Fibroblast of the conjunctiva (primary cell): Measurements from ENCODE around the gene TCFL5.

Experiments
- DNase-seq: peaks from one replicate; pipeline ENCODE4 v3.0.0-alpha.2; 2010; ENCODE audit warnings: low read depth

The TCFL5 gene

DNA sequence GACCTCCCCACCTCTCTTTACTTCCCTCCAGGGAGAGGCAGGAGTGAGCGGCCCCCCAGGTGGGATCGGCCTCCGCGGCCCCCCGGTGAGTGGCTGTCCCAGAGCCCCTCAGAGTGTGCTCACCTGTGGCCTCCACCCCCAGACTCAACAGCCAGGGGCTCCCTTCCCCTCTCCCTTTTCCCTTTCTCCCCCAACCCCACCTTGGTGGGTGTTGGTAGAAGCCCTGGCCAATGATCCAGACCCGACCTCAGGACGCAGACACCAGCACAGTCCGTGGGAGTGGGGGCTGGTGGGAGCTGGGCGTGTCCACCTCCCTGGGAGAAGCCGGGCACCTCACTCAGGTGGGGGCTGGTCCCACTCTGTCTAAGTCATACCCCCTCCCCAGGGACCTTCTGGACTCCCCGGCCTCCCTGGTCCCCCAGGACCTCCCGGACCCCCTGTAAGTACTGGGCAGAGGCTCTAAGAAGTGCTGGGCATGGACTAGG, 39.9 kb downstream of the TCFL5 start:
- DNase-seq, result no peak

DNA sequence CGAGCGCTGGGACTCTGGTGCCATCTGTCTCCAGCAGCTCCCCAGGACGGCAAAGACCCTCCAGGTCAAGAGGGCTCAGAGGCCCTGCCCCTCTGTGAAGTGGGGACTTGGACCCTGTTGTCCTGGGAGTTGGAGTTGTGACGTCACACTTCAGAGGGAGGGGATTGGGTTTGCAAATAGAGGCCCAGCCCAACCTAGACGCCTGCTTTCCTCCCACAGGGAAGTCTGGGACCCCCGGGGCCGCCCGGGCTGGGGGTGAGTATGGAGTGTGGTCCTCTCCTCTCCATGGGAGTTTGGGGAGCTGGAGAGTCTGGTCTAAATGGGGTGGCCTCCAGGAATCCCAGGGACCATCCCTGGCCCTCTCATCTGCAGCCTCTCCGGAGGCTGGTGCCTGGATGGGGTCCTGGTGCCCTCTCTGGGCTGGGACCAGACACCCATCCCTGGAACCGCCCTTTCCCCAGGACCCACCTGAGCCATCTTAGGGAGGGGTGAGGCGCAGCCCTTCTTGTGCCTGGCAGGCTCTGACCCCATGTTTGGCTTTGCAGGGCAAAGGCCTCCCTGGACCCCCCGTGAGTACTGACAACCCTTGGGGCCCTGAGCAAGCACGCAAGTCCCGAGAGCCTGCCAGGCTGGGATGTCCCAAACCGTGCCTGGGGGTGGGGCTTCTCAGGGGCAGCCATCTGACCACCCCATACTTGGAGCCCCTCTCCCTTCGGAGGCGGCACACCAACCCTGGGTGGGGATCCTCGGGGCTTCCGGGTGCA, 40.5 kb downstream of the TCFL5 start:
- DNase-seq, result no peak

DNA sequence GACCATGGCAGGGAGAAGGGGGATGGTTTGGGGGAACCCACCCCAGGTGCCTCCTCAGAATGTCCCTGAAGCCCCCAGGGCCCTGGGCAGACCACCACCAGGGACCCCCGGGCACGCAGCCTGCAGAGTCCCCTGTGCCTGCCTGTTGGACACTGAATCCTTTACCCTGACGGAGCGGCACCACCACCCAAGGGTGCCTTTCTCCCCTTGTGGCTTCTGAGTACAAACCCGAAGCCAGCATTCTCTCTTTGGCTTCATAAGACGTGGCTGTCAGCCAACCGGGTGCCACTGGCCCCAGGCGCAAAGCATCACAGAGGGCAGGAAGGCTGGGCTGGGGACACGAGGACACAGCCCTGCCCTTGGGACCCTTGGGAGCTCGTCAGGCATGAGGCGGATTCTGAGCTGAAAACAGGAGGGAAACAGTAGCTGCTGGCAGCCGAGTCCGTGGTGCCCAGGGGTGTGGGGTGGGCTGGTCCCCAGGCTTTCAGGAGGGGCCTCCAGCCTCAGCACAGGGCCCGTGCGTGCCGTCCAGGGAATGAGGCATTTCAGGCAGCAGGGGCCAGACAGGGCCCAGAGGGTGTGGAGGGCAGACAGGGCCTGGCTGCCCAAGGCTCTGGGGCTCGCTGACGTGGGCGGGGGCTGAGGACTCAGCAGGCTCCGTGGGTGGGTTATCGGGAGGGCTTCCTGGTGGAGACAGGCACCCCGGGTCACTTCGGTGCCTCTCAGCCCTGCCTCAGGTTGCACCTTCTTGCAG, 41.2 kb downstream of the TCFL5 start:
- no peak for DNase-seq

DNA sequence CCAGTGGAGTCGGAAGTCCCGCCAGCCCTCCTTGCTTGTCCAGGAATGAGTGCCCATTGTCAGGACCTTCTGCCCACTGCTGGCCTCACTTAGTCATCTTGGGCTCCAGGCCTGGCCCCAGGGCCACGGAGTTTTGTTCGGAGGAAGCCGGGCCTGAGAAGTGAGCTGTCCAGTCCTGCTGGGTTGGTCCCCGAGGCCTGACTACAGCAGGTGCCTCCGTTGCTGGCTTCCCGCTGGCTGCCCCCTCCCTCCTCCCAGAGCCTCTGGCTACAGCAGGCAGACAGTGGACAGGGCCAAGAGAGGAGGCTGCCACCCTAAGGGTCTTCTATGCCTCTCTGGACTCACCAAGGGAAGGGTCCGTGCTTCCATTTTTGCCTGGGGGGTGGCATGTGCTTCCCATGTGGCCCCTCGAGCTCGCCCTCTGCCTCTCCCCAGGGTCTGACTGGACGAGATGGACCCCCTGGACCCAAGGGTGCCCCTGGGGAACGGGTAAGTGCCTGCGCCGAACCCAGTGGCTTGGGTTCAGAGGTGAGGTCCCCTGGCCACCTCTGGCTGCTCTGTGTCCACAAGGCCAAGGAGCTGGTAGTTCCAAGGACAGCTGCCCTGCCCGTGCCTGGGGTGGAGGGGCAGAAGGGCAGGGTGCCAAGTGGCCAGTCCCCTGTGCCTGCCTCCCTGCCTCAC, 42.0 kb downstream of the TCFL5 start:
- no peak for DNase-seq

DNA sequence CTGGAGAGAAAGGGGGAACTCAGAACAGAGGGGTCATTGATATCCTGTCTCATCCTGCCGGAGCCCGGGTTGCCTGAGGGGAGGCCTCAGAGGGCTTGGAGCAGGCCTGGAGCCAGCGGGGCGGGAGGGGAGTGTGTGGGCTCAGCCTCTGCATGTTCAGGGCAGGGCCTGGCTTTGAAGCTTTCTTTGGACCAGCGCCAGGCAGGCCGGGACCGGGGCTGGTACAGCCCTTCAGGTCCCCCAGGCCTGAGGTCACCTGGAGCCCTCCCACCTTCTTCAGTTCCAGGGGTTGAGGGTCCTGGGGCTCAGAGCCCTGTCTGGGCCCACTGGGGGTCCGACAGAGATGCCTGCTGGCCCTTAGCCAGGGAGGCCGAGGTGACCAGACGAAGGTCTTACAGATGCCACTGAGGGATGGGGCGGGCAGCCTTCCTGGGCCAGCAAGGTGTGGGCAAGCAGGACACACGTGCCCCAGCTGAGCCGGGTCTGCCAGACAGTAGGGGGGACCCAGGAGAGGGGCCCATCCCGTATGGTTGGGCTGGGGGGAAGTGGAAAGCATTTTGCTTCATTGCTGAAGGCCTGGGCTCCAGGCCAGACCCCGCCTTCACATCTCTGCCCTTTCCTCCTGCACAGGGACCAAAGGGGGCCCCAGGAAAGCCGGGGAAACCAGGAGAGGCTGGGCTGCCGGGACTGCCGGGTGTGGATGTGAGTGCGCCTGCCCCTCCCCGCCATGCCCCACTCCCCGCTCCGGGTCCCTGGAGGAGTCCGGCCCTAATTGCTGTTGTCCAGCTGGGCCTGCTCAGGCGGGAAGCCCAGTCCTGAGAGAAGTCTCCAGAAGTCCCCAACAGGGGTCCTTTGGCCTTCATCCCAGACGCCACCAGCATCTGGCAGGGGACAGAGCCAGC, 42.8 kb downstream of the TCFL5 start:
- DNase-seq, result peak; percentile 60

DNA sequence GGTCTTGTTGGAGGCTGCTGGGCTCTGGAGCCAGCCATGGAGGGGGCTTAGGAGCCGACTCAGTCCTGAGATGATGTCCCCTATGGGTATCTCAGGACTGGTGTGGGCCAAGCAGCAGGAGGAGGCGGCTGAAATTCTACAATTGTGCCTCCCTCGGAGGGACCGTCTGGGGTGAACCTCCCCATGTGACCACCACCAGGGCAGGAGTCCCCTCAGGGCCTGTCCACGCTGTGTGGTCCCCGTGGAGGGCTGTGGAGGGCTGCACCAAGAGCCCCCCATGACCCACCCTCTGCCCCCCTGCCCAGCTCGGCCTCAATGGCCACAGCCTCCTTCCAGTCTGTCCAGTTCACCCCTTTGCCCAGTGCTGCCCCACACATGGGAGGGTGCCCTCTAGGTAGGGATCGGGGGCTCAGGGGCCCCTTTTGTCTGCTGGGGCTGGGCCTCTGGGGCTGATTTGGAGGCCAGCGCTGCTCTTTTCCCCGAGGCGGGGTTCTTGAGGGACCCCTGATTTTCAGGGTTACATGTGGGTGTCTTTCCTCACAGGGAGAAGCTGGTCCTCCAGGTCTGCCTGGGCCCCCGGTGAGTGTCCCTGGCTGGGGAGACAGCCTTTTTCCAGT, 43.5 kb downstream of the TCFL5 start:
- DNase-seq, result no peak

DNA sequence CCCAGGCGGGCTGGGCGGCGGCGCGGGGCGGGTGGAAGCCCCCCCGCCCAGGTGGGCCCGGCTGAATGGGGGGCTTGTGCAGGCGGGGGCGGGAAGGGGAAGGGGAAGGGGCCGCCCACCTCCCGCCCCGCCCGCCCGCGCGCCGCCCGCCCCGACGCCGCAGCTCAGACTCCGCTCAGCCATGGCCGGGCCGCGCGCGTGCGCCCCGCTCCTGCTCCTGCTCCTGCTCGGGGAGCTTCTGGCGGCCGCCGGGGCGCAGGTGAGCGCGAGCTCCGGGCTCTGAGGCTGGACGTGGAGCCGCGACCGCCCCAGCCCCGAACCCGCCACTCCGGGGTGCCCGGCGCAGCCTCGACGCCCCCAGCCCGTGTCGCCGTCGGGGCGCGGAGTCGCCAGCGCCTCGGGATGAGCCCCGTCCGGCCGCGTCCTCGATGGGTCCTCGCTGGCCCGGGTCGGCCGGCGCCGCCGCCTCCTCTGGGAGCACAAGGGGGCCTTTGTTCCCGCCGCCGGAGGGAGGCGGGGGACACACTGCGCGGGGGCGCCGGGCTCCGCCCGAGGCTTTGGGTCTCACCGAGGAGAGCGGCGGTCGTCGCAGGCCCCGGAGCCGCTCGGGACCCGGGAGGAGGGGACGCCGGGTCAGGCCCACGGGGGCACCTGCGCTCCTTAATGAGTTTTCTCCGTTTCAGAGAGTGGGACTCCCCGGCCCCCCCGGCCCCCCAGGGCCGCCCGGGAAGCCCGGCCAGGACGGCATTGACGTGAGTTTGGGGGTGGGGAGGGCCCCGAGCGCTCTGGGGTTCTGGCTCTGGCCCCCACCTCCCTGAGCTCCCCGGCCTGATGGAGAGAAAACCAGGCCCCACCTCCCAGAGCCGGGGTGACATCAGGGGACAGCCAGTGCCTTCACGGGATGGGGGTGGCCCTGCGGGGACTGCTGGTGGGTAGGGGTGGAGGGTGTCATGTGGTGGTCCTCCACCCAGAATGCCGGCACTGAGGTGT, 44.4 kb downstream of the TCFL5 start, which contains the start of gene COL9A3:
COL9A3 (plus strand) TSS at position 167 of the 990 bp plus-strand sequence; CDS start at position 182, 15 bp downstream.
- DNase-seq, result no peak

DNA sequence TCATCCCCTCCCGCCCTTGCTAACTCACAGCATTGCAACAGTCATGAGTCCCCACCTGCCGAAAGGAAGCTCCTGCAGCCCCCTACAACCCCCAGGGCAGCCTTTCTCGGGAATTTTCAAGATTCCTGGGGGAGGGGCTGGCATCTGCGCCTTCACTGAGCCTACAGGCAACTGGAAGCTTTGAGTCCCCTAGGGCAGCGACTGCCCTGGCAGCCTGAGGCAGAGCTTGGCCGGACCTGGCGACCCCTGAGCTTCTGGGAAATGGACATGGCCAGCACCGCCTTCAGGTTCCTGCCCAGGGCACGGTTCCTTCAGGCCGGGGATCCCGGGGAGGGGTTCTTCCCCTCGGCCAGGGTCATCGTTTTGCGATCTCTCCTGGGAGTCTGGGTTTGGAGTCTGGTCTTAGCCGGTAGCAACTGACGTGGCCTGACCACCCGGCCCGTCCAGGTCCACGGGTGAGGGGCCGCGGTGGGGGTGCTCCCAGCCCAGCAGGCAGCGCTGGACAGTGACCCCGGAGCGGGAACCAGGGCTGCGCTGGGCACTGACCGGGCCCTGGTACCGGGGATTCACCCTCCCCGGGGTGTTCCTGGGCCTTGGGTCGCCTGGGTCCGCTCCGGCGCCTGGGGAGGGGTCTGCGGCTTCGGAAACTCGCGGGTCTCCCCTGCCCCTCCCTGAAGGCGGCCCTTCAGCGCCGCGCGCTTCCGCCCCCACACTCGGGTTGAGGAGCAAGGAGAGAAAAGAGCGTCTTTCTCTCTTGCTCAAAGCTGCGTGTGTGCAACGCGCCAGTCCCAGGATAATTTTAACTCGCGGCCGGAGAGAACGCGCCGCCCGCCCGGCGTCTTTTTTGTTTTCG, 45.4 kb downstream of the TCFL5 start:
- no peak for DNase-seq

DNA sequence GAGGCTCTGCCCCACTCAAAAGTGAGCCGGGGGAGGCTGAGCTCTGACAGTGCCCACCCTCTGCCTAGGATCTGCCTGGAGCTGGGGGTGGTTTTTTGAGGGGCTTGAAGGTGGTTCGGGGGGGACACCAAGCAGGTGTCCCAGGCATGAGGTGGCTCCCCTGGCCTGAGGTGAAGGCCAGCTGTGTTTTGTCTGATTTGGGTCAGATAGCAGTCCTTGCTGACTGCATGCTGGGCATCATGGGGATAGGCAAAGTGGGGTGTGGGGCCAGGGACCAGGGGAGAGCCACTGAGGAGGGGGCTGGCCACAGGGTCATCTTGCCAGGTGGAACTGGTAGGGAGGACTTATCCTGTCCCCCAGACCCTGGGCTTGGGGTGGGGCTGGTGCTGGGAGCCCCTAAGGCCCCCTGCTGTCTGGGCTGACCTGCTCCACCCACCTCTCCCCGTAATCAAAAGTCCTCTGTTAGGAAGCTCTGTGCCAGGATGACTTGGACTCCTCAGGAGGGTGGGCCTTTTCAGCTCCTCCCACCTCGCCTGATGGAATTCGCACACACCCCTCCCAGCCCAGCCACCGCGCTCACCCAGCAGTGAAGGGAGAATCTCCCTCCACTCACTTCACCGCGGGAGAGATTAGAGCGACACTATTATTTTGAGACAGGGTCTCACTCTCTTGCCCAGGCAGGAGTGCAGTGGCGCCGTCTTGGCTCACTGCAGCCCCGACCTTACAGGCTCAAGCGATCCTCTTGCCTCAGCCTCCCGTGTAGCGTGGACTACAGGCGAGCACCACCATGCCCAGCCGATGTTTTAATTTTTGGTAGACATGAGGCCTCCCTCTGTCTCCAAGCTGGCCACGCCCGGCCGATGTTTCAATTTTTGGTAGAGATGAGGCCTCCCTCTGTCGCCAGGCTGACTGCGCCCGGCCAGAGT, 46.3 kb downstream of the TCFL5 start:
- no peak for DNase-seq

DNA sequence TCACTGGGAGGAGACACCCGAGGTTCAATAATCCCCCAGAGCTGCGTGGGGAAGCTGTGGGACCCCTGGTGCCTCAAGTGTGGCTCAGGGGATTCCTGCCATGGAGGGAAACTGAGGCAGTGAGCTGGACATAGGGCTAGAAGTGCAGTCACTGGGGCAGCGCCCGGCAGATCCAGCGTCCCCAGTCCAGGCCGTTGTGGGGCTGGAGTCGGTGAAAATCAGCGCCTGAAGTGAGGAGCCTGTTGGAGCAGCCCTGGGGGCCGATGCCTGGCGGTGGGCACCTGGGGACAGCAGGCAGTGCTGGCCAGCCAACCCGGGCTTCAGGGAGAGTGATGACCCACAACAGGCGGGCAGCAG, 46.9 kb downstream of the TCFL5 start:
- DNase-seq, result no peak

DNA sequence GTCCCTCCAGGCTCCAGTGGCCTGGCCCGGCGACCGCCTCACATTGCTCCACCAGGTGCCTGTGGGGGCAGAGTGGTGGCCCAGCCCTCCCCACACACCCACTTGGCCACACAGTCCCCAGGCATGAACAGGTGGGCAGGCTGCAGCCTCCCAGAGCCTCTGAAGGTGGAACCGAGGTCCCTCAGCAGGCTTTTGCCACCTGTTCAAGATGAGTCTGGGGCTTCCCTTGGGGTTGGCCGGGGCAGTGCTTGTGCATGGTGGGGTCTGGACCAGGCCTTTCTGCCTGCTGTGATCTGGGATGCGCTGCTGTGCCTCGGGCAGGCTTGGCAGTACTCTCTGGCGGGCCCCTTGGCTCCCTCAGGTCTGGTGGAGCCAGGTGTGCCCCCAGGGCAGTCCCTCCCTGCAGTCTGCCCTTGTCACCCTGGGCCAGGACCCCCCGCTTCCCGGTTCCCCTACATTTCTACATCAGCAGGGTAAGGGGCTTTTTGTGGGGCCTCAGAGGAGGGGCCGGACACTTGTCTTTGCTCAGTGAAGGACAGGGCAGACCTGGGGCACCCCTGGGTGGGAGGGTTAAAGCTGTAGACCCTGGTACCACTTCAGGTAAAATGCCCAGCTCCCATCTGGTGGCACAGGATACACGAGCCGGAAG, 47.4 kb downstream of the TCFL5 start:
- DNase-seq, result no peak

DNA sequence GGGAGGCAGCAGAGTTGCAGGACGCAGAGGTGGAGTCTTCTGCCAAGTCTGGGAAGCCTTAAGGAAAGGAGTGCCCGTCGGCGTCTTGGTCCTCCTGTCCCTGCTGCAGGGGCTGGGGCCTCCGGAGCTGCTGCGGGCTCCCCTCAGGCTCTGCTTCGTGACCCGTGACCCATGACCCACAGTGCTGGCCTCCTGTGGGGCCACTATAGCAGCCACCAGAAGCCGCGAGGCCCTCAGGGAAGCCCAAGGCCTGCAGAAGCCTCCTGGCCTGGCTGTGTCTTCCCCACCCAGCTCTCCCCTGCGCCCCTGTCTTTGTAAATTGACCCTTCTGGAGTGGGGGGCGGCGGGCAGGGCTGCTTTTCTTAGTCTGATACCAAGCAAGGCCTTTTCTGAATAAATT, 48.0 kb downstream of the TCFL5 start:
- DNase-seq, result no peak

DNA sequence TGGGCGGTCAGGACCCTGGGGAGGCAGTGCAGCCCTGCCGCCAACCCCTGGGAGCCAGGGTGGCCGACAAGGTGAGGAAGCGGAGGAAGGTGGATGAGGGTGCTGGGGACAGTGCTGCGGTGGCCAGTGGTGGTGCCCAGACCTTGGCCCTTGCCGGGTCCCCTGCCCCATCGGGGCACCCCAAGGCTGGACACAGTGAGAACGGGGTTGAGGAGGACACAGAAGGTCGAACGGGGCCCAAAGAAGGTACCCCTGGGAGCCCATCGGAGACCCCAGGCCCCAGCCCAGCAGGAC, 48.8 kb downstream of the TCFL5 start:
- DNase-seq, result no peak

DNA sequence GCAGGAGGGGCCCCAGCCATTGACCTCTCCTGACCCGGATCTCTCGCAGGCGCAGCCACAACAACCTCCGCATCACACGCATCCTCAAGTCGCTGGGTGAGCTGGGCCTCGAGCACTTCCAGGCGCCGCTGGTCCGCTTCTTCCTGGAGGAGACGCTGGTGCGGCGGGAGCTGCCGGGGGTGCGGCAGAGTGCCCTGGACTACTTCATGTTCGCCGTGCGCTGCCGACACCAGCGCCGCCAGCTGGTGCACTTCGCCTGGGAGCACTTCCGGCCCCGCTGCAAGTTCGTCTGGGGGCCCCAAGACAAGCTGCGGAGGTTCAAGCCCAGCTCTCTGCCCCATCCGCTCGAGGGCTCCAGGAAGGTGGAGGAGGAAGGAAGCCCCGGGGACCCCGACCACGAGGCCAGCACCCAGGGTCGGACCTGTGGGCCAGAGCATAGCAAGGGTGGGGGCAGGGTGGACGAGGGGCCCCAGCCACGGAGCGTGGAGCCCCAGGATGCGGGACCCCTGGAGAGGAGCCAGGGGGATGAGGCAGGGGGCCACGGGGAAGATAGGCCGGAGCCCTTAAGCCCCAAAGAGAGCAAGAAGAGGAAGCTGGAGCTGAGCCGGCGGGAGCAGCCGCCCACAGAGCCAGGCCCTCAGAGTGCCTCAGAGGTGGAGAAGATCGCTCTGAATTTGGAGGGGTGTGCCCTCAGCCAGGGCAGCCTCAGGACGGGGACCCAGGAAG, 49.3 kb downstream of the TCFL5 start:
- DNase-seq, result no peak

DNA sequence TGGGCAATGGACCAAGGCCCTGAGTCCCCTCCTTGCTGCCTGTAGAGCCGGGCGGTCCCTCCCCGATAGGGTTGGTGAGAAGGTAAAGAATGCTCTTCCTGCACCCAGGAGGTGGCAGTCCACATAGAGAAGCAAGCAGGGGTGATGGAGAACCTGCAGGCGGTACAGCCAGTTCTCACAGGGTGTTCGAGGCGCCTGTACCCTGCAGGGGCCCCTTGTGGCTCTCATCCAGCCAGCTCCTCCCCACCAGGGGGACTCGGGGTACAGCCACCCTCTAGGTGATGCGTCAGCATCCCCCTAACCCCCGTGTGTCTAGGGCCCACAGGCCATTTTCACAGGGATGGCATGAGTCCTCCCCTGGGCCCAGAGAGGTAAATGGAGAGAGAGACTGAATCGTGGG, 49.9 kb downstream of the TCFL5 start:
- no peak for DNase-seq

DNA sequence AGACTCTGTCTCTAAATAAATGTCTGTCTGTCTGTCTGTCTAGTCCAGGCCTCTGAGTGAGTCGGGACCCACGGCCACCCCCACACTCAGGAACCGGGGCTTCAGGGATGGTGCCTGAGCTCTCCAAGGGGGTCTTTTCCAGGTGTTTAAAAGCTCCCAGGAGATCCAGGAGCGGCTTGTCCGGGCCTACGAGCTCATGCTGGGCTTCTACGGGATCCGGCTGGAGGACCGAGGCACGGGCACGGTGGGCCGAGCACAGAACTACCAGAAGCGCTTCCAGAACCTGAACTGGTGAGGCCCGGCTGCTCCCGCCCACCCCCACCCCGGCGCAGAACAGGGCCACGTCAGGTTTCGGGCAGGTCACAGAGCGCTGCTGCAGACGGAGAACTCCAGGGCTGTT, 50.3 kb downstream of the TCFL5 start:
- no peak for DNase-seq
